GM12873 (cell line): ENCODE measurements around the gene KRTAP5-9.

Experiments
- CTCF ChIP-seq: IDR thresholded peaks from 2 replicates; pipeline ENCODE4 v1.5.1; 2012; ENCODE audit warnings: low read depth, mild to moderate bottlenecking, moderate library complexity, low read length, control low read depth; ENCODE audit not compliant: insufficient read depth; ENCODE audit errors: missing control alignments

Gene KRTAP5-9

GRCh38 chr11:71545405-71545966 lies 2.7 kb upstream of the KRTAP5-9 start:
- no peak for TF ChIP-seq CTCF

- no peak for TF ChIP-seq CTCF
Measured at GRCh38 chr11:71548716-71549151, 514 bp downstream of the KRTAP5-9 start.

GRCh38 chr11:71551711-71552110 lies 3.5 kb downstream of the KRTAP5-9 start:
- no peak for TF ChIP-seq CTCF

- TF ChIP-seq CTCF: no peak
Measured at GRCh38 chr11:71554996-71555395, 6.8 kb downstream of the KRTAP5-9 start.

- no peak for TF ChIP-seq CTCF
Measured at GRCh38 chr11:71555508-71555907, 7.3 kb downstream of the KRTAP5-9 start.

GRCh38 chr11:71556018-71556417 lies 7.8 kb downstream of the KRTAP5-9 start:
- no peak for TF ChIP-seq CTCF

- TF ChIP-seq CTCF: no peak
Measured at GRCh38 chr11:71557257-71557656, 9.0 kb downstream of the KRTAP5-9 start.
